Parathyroid adenoma (tissue), 2 donors: ENCODE data around the gene MRPS26.
"Not testable (repeated sequence)": the region's sequence is repeated elsewhere in the genome, so short reads cannot be mapped to it uniquely, and the experiment has no call there.

Source experiments
- H2AFZ ChIP-seq: fragments of 300-600 bp; sonication (generic); one replicate; pipeline ENCODE4 v1.7.0; 2017; ENCODE audit warnings: antibody characterized with exemption, mild to moderate bottlenecking
- H3K27ac ChIP-seq: fragments of 300-600 bp; sonication (generic); one replicate; pipeline ENCODE4 v1.7.0; 2017
- H3K27me3 ChIP-seq: fragments of 300-600 bp; sonication (generic); one replicate; pipeline ENCODE4 v1.7.0; 2017; ENCODE audit warnings: low read length; ENCODE audit not compliant: control insufficient read depth, insufficient read depth
- H3K36me3 ChIP-seq: fragments of 300-600 bp; sonication (generic); one replicate; pipeline ENCODE4 v1.7.0; 2017; ENCODE audit warnings: low read length; ENCODE audit not compliant: control insufficient read depth, insufficient read depth
- H3K4me1 ChIP-seq: fragments of 300-600 bp; sonication (generic); one replicate; pipeline ENCODE4 v1.7.0; 2017; ENCODE audit warnings: control low read depth
- H3K4me2 ChIP-seq: fragments of 300-600 bp; sonication (generic); one replicate; pipeline ENCODE4 v1.7.0; 2017; ENCODE audit warnings: low read length
- H3K4me3 ChIP-seq: fragments of 300-600 bp; sonication (generic); one replicate; pipeline ENCODE4 v1.7.0; 2017; ENCODE audit warnings: low read depth, low read length
- H3K79me2 ChIP-seq: fragments of 300-600 bp; sonication (generic); one replicate; pipeline ENCODE4 v1.7.0; 2017; ENCODE audit warnings: control low read depth
- H3K9ac ChIP-seq: fragments of 300-600 bp; sonication (generic); one replicate; pipeline ENCODE4 v1.7.0; 2017; ENCODE audit warnings: mild to moderate bottlenecking
- H3K9me3 ChIP-seq: fragments of 300-600 bp; sonication (generic); one replicate; pipeline ENCODE4 v1.7.0; 2017; ENCODE audit warnings: low read length; ENCODE audit not compliant: control insufficient read depth
- CTCF ChIP-seq: fragments of 300-600 bp; sonication (generic); IDR thresholded peaks from one replicate; pipeline ENCODE4 v1.7.0; 2017; ENCODE audit warnings: antibody characterized with exemption, mild to moderate bottlenecking
- donor health status: primary hyperparathyroidism.

The MRPS26 gene

GRCh38 chr20:3010985-3011723 lies 34.7 kb upstream of the MRPS26 start:
- no peak for TF ChIP-seq CTCF
- no peaks in the 10 kb centered on the region for H3K27me3 ChIP-seq
- H3K4me1 ChIP-seq, result no peaks in the 10 kb centered on the region
- no peak overlapping the region for H3K4me3 ChIP-seq
- no peak overlapping the region for H3K9ac ChIP-seq
- no peaks in the 10 kb centered on the region for H3K36me3 ChIP-seq
- no peak overlapping the region for H3K4me2 ChIP-seq
- H2AFZ ChIP-seq, result no peak overlapping the region
- H3K27ac ChIP-seq, result no peak overlapping the region
- no peaks in the 10 kb centered on the region for H3K79me2 ChIP-seq
- no peaks in the 10 kb centered on the region for H3K9me3 ChIP-seq

- Histone ChIP-seq H3K4me1 (no peaks in the 10 kb centered on the region), H2AFZ (no peak overlapping the region), H3K79me2 (no peaks in the 10 kb centered on the region), H3K4me2 (no peak overlapping the region), H3K27me3 (no peaks in the 10 kb centered on the region), H3K4me3 (no peak overlapping the region), H3K9ac (no peak overlapping the region), H3K36me3 (no peaks in the 10 kb centered on the region), H3K27ac (no peak overlapping the region), H3K9me3 (no peaks in the 10 kb centered on the region)
- no peak for TF ChIP-seq CTCF
Observed at GRCh38 chr20:3011752-3012151, 34.1 kb upstream of the MRPS26 start.

- Histone ChIP-seq H3K4me3 (no peak overlapping the region), H3K9me3 (no peaks in the 10 kb centered on the region), H3K27me3 (no peaks in the 10 kb centered on the region), H3K4me1 (no peaks in the 10 kb centered on the region), H3K36me3 (no peaks in the 10 kb centered on the region), H2AFZ (no peak overlapping the region), H3K4me2 (no peak overlapping the region), H3K9ac (no peak overlapping the region), H3K27ac (no peak overlapping the region), H3K79me2 (no peaks in the 10 kb centered on the region)
- TF ChIP-seq CTCF, result no peak
Observed at GRCh38 chr20:3013771-3014170, 32.1 kb upstream of the MRPS26 start.

GRCh38 chr20:3014179-3014578 lies 31.7 kb upstream of the MRPS26 start:
- Histone ChIP-seq H2AFZ (no peak overlapping the region), H3K4me2 (no peak overlapping the region), H3K9ac (no peak overlapping the region), H3K79me2 (no peaks in the 10 kb centered on the region), H3K27me3 (no peaks in the 10 kb centered on the region), H3K9me3 (no peaks in the 10 kb centered on the region), H3K36me3 (no peaks in the 10 kb centered on the region), H3K4me1 (no peaks in the 10 kb centered on the region), H3K4me3 (no peak overlapping the region), H3K27ac (no peak overlapping the region)
- TF ChIP-seq CTCF, result no peak

- H3K4me2 ChIP-seq, result no peak overlapping the region
- H3K9ac ChIP-seq, result no peak overlapping the region
- no peaks in the 10 kb centered on the region for H3K79me2 ChIP-seq
- no peak overlapping the region for H2AFZ ChIP-seq
- TF ChIP-seq CTCF, result no peak
- H3K9me3 ChIP-seq, result no peaks in the 10 kb centered on the region
- H3K4me1 ChIP-seq, result no peaks in the 10 kb centered on the region
- H3K27me3 ChIP-seq, result no peaks in the 10 kb centered on the region
- H3K27ac ChIP-seq, result no peak overlapping the region
- H3K36me3 ChIP-seq, result no peaks in the 10 kb centered on the region
- H3K4me3 ChIP-seq, result no peak overlapping the region
Observed at GRCh38 chr20:3014662-3015061, 31.2 kb upstream of the MRPS26 start.

- not testable (repeated sequence) for H3K27ac ChIP-seq, H3K36me3 ChIP-seq, H3K79me2 ChIP-seq
Observed at GRCh38 chr20:3015302-3015701, 30.6 kb upstream of the MRPS26 start.

More at GRCh38 chr20:3015302-3015701, 30.6 kb upstream of the MRPS26 start:
- H3K4me3 ChIP-seq, H3K27me3 ChIP-seq, H2AFZ ChIP-seq, H3K9me3 ChIP-seq, H3K4me1 ChIP-seq, H3K9ac ChIP-seq, H3K4me2 ChIP-seq: not testable (repeated sequence)
